ENCODE data around the gene CHFR. TPM values are rescaled to one million over a fixed set of nuclear protein-coding genes. Genes with fewer than 3 reads are reported as not detected.
A peak's percentile ranks its signal among the peaks of the same experiment; 100 is the strongest.
"Not testable (repeated sequence)": the region's sequence is repeated elsewhere in the genome, so short reads cannot be mapped to it uniquely, and the experiment has no call there.

CHFR gene, protein sequence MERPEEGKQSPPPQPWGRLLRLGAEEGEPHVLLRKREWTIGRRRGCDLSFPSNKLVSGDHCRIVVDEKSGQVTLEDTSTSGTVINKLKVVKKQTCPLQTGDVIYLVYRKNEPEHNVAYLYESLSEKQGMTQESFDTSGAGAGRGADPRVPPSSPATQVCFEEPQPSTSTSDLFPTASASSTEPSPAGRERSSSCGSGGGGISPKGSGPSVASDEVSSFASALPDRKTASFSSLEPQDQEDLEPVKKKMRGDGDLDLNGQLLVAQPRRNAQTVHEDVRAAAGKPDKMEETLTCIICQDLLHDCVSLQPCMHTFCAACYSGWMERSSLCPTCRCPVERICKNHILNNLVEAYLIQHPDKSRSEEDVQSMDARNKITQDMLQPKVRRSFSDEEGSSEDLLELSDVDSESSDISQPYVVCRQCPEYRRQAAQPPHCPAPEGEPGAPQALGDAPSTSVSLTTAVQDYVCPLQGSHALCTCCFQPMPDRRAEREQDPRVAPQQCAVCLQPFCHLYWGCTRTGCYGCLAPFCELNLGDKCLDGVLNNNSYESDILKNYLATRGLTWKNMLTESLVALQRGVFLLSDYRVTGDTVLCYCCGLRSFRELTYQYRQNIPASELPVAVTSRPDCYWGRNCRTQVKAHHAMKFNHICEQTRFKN
- total RNA-seq (10 to 100 TPM; 93.5 to 96.9 TPM), polyA plus RNA-seq (10 to 100 TPM; 25.1 to 37.4 (median 27.6) TPM), total RNA-seq (62.2 to 134 (median 98.8) reads per million in 6 experiments)

DNA sequence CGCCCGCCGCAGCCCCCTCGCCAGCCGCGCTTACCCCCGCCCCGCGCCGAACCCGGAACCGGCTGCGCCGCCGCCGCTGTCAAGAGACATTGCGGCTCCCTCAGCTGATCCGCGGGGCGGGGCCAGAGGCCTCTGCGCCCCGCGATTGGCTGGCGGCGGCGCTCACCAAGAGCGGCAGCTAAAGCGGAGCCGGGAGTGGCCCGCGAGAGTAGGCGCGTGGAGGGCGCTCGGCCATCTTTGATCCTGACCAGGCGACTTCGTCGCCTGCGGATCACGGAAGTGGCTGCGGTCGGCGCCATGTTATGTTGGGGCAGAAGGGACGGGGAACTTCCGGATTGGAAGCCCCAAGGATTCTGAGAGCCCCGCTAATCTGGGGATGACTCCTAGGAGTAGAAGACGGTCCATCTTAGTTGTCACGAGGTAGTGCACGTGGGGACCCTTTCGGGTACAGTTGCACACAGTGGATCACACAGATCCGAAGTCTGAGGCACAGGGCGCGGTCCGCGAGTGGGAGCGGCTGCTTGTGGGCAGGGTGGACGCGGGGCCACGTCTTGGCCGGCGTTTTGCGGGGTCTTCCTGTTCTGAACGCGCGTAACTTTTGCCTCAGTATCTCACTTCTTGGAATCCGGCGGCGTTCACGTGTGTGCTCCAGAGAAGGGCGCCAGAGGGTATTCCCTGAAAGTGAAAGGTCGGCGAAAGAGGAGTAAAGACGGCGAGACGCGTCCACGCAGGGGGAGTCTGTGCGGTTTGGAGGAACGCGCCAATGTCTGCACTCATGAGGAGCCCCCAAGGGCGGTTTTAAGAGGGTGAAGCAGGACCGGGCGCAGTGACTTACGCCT, at the start of gene CHFR:
TSS of gene CHFR (minus strand) at position 93 of the 839 bp plus-strand sequence. CDS start 277 bp downstream, outside the sequence.
- Mint-ChIP-seq H3K9me3 (peaks cover 0 to 4% (median 0%) of the 10 kb centered on the region in 9 donors), H3K36me3 (peaks cover 0 to 20% (median 11%) of the 10 kb centered on the region in 3 donors)
- peak; percentile 96 to 97 for ATAC-seq

DNA sequence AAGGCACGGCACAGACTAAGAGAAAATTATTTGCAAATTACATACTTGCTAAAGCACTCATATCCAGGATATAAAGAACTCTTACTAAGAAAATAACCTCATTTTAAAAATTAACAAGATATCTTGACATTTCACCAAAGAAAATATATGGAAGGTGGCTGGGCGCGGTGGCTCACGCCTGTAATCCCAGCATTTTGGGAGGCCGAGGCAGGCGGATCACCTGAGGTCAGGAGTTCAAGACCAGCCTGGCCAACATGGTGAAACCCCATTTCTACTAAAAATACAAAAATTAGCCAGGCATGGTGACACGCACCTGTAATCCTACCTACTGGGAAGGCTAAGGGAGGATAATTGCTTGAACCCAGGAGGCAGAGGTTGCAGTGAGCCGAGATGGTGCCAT, 49.5 kb upstream of the CHFR start:
- H3K27me3 Mint-ChIP-seq, H3K4me1 Mint-ChIP-seq, DNase-seq, ATAC-seq, H3K4me3 Mint-ChIP-seq, POLR2A ChIA-PET, H3K27ac Mint-ChIP-seq: not testable (repeated sequence)
- Mint-ChIP-seq H3K9me3 (peaks cover 8 to 85% (median 29%) of the 10 kb centered on the region in 9 donors), H3K36me3 (peaks cover 17 to 55% (median 34%) of the 10 kb centered on the region in 3 donors)

More for the DNA sequence above, at the start of gene CHFR:
- POLR2A ChIA-PET = interaction anchor here (0.5 to 2.6 kb wide), 16 partner anchors 11 to 273 kb away, joined by 3 to 41 read pairs (median 5); partner anchors contain the start of genes GOLGA3, PGAM5 and ZNF140
- H3K4me3 Mint-ChIP-seq = peak within 1 kb of the TSS; percentile 97 to 99 (median 98)
- peak within 1 kb of the TSS; percentile 99 to 100 (median 100) for H3K27ac Mint-ChIP-seq
- DNase-seq = peak; percentile 88 to 97 (median 92)
- peaks cover 14 to 39% (median 29%) of the 10 kb centered on the region in 4 donors for H3K4me1 Mint-ChIP-seq
- H3K27me3 Mint-ChIP-seq = no peaks in the 10 kb centered on the region

DNA sequence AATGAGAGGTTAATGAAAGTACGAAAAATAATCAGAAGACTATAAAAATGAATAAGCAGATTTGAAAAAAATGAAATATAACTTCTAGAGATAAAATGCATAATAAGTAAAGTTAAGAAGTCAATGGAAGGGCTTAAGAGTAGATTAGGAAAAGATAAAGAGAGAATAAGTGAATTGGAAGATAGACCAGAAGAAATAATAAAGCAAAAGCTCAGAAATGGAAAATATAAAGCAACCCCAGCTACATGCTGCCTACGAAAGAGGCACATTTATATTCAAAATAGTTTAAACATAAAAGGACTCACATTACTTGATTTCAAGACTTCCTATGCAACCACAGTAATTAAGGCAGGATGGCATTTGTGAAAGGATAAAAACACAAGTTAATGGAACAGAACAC, 48.8 kb upstream of the CHFR start:
- POLR2A ChIA-PET = no interaction called here
- Mint-ChIP-seq H3K4me3 (no peak overlapping the region), H3K27me3 (no peaks in the 10 kb centered on the region), H3K36me3 (peaks cover 18 to 55% (median 33%) of the 10 kb centered on the region in 3 donors), H3K27ac (no peak overlapping the region), H3K9me3 (peaks cover 13 to 85% (median 29%) of the 10 kb centered on the region in 9 donors), H3K4me1 (no peaks in the 10 kb centered on the region)
- DNase-seq (no peak), ATAC-seq (no peak)

DNA sequence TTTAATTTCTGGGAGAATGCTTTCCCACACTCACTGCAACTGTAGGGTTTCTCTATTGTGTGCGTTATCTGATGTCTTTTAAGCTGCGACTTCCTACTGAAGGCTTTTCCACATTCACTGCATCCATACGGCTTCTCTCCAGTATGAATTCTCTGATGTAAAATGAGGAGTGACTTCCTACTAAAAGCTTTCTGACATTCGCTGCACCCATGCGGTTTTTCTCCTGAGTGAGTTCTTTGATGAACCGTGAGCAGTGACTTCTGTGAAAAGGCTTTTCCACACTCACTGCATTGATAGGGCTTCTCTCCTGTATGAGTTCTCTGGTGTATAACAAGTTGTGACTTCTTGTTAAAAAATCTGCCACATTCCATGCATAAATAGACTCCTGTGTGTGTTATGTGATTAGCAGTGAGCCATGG, 39.0 kb upstream of the CHFR start:
- peaks cover 0 to 1% (median 0%) of the 10 kb centered on the region in 4 donors for H3K4me1 Mint-ChIP-seq
- no peak overlapping the region for H3K4me3 Mint-ChIP-seq
- no peak for DNase-seq
- H3K9me3 Mint-ChIP-seq = peaks cover 17 to 98% (median 57%) of the 10 kb centered on the region in 9 donors
- peaks cover 34 to 91% (median 57%) of the 10 kb centered on the region in 3 donors for H3K36me3 Mint-ChIP-seq
- H3K27me3 Mint-ChIP-seq = no peaks in the 10 kb centered on the region
- POLR2A ChIA-PET = no interaction called here
- ATAC-seq = no peak
- H3K27ac Mint-ChIP-seq = no peak overlapping the region

DNA sequence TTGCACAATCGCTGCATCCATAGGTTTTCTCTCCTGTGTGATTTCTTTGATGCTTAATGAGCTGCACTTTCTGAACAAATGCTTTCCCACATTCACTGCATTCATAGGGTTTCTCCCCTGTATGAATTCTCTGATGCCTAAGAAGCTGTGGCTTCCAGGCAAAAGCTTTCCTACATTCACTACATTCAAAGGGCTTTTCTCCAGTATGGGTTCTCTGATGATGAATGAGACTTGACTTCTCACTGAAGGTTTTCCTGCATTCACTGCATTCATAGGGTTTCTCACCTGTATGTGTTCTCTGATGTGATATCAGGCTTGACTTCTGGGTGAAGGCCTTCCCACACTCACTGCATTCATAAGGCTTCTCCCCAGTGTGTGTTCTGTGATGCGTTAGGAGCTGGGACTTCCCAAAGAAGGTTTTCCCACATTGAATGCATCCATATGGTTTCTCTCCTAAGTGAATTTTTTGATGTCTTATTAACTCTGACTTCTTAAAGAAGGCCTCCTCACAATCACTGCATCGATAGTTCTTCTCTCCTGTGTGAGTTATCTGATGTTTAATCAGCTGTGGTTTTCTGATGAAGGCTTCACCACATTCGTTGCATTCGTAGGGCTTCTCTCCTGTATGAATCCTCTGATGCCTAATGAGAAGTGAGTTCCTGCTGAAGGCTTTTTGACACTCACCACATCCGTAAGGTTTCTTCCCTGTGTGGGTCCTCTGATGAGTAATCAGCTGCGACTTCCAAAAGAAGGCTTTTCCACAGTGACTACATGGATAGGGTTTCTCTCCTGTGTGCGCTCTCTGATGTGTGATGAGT, 38.4 kb upstream of the CHFR start:
- peaks cover 15 to 98% (median 56%) of the 10 kb centered on the region in 9 donors for H3K9me3 Mint-ChIP-seq
- POLR2A ChIA-PET = no interaction called here
- no peaks in the 10 kb centered on the region for H3K27me3 Mint-ChIP-seq
- ATAC-seq = no peak
- no peak overlapping the region for H3K4me3 Mint-ChIP-seq
- H3K27ac Mint-ChIP-seq = no peak overlapping the region
- DNase-seq = no peak
- H3K4me1 Mint-ChIP-seq = peaks cover 0 to 1% (median 0%) of the 10 kb centered on the region in 4 donors
- H3K36me3 Mint-ChIP-seq = peaks cover 29 to 89% (median 56%) of the 10 kb centered on the region in 3 donors

DNA sequence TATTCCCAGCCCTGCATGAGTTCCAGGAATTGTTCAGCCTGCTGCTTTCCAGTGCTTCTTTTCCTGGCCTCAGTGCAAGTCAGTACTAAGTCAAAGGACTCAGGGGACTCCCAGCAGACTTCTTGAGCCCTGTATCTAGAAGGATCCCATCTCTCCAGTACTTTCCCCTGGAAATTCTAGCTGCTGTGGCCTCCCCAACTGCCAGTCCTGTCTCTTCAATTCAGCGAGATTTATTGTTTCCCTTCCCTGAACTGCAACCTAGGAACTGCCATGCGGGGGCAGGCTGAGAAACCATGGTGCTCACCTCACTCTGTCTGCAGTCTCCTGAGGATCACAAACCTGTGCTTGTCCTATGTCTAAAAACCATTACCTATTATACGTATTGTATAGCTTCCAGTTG, 37.0 kb upstream of the CHFR start:
- DNase-seq = no peak
- no peak overlapping the region for H3K4me3 Mint-ChIP-seq
- H3K27ac Mint-ChIP-seq = no peak overlapping the region
- peaks cover 12 to 99% (median 50%) of the 10 kb centered on the region in 9 donors for H3K9me3 Mint-ChIP-seq
- POLR2A ChIA-PET = no interaction called here
- no peak for ATAC-seq
- peaks cover 21 to 76% (median 49%) of the 10 kb centered on the region in 3 donors for H3K36me3 Mint-ChIP-seq
- H3K4me1 Mint-ChIP-seq = peaks cover 0 to 1% (median 0%) of the 10 kb centered on the region in 4 donors
- H3K27me3 Mint-ChIP-seq = no peaks in the 10 kb centered on the region

DNA sequence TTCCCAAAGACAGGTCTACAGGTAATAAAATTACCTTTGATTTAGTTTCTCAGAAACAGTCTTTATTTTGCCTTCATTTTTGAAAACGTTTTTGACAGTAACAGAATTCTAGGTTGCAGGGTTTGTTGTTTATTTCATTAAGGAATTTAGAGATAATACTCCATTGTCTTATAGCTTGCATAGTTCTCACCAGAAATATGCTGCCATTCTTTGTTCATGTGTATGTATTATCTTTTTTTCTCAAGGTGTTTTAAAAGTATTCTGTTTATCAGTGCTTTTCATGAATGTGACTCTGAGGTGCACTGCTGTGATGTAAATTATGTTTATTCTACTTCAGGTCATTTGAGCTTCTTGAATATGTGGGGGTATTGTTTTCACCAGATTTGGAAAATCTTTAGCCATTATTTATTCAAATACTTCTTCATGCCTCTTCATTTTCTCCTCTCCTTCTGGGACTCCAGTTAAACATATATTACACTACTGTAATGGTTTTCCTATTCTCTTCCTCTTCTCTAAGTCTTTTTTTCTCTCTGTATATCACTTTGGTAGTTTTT, 36.0 kb upstream of the CHFR start:
- POLR2A ChIA-PET = no interaction called here
- DNase-seq = no peak
- no peak for ATAC-seq
- H3K4me3 Mint-ChIP-seq = peak overlapping the region in 1 of 10 donors; percentile 5
- no peaks in the 10 kb centered on the region for H3K27me3 Mint-ChIP-seq
- H3K27ac Mint-ChIP-seq = no peak overlapping the region
- H3K4me1 Mint-ChIP-seq = peaks cover 0 to 1% (median 0%) of the 10 kb centered on the region in 4 donors
- peaks cover 11 to 98% (median 48%) of the 10 kb centered on the region in 9 donors for H3K9me3 Mint-ChIP-seq
- peaks cover 12 to 72% (median 54%) of the 10 kb centered on the region in 3 donors for H3K36me3 Mint-ChIP-seq

DNA sequence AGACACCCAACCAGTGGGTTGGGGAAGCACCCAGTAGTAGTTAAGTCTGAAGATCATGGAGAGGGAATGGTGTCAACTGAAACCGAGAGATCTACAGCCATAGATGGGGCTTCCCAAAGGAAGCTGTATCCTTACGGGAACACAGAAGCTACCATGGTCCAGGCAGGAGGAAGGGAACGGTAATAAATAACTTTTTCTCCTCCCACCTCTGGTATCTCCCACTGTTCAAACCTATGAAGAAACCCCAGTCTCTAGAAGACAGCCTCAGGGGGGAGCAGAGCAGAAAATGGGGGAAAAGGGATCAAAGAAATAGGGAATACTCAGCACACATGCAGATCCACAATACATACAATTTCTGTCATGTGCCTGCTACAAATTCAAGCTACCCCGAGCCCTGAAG, 35.3 kb upstream of the CHFR start:
- Mint-ChIP-seq H3K4me3 (no peak overlapping the region), H3K4me1 (peaks cover 0 to 1% (median 0%) of the 10 kb centered on the region in 4 donors), H3K27me3 (no peaks in the 10 kb centered on the region), H3K36me3 (peaks cover 10 to 71% (median 61%) of the 10 kb centered on the region in 3 donors), H3K9me3 (peaks cover 11 to 98% (median 51%) of the 10 kb centered on the region in 9 donors), H3K27ac (no peak overlapping the region)
- DNase-seq = no peak
- POLR2A ChIA-PET = no interaction called here
- no peak for ATAC-seq

DNA sequence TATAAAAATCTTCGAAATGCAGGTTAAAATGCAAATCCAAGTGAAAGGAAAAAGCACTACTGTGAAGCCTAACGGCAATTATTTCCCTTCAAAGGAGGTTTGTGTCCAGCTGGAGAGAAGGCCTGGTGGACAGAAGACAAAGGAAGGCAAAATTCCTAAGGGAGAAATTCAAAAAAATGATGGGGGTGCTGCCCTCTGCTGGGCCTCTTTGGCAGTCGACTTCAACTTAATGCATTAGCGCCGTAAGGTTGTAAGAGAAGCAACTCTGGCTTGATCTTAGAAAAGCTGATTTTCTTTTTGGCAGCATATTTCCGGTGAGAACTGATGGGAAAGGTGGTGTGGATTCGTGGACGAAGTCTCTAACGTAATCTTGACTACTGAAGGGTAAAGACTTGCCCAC, 34.3 kb upstream of the CHFR start:
- DNase-seq (no peak), ATAC-seq (no peak)
- Mint-ChIP-seq H3K4me3 (no peak overlapping the region), H3K36me3 (peaks cover 6 to 67% (median 57%) of the 10 kb centered on the region in 3 donors), H3K4me1 (peaks cover 0 to 1% (median 0%) of the 10 kb centered on the region in 4 donors), H3K27ac (no peak overlapping the region), H3K27me3 (no peaks in the 10 kb centered on the region), H3K9me3 (peaks cover 11 to 97% (median 48%) of the 10 kb centered on the region in 9 donors)
- POLR2A ChIA-PET = no interaction called here

DNA sequence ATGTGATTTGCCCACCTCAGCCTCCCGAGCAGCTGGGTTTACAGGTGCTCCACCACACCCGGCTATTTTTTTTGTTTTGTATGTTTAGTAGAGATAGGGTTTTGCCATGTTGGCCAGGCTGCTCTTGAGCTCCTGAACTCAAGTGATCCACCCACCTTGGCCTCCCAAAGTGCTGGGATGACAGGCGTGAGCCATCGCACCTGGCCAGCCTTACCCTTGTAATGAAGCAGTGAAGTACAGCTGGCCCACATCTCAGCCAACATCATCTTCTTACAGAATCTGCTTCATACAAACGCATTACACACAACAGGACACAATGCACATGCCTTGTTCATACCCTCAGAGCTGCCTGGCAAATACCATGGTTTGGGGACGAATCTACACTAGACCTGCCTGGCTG, 31.3 kb upstream of the CHFR start:
- Mint-ChIP-seq H3K9me3 (peaks cover 15 to 94% (median 36%) of the 10 kb centered on the region in 9 donors), H3K4me3 (no peak overlapping the region), H3K4me1 (no peaks in the 10 kb centered on the region), H3K27me3 (no peaks in the 10 kb centered on the region), H3K36me3 (peaks cover 11 to 57% (median 43%) of the 10 kb centered on the region in 3 donors), H3K27ac (no peak overlapping the region)
- POLR2A ChIA-PET = no interaction called here
- DNase-seq = no peak
- ATAC-seq = no peak

DNA sequence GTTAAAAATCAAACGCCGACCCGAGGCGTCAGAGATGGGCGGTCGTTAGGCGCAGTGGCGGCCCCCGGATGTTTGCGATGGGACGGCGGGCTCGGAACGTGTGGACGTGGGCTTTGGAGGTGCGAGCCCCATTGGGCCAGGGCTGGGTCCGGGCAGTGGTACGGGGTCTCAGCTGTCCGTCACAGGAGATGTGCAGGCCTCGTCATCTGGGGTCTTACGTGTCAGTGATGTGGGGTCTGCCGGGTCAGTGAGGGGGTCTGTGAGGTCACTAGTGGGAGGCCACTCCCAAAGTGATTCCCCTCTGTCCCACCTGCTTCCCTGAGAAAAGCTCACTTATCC, 21.6 kb upstream of the CHFR start:
- H3K27ac Mint-ChIP-seq = peak overlapping the region; percentile 93 to 100 (median 97)
- DNase-seq = no peak

More for the DNA sequence above, 21.6 kb upstream of the CHFR start:
- H3K27me3 Mint-ChIP-seq = peaks cover 0 to 3% (median 0%) of the 10 kb centered on the region in 5 donors
- no peak for ATAC-seq
- peaks cover 13 to 29% (median 21%) of the 10 kb centered on the region in 4 donors for H3K4me1 Mint-ChIP-seq
- peaks cover 12 to 30% (median 21%) of the 10 kb centered on the region in 3 donors for H3K36me3 Mint-ChIP-seq
- peaks cover 5 to 31% (median 19%) of the 10 kb centered on the region in 9 donors for H3K9me3 Mint-ChIP-seq
- POLR2A ChIA-PET = interaction anchor here (0.6 to 5.8 kb wide), 20 partner anchors 9 to 273 kb away, joined by 3 to 48 read pairs (median 4); partner anchors contain the start of genes CHFR, GOLGA3, PGAM5 and ZNF10
- H3K4me3 Mint-ChIP-seq = peak overlapping the region; percentile 82 to 99 (median 94)

All from naive thymus-derived CD8-positive, alpha-beta T cell (primary cell).